IPS DF 4.7 (cell line): ENCODE data around the gene RANBP3L.
A peak's percentile ranks its signal among the peaks of the same experiment; 100 is the strongest.

Experiments used
- DNase-seq: peaks from one replicate; pipeline ENCODE4 v3.0.0-alpha.2; 2013; ENCODE audit warnings: low spot score; ENCODE audit errors: extremely low read depth

RANBP3L gene

DNA sequence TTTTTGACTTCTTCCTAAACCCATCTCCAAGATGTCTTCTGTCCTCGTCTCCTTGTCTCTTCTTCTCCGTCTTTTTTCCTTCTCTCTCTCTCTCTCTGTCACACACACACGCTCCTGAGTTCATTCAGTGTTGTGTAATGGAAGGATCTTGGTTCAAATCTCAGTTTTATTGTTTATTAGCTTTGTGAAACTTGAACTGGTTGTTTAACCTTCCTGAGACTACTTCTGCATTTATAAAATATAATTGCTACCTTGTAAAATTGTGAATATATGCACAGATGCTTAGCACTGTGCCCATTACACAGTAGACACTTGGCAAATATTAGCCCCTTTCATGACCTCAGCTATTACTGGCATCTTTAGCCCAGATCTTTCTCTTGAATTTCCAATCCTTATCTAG is 57.6 kb downstream of the RANBP3L start:
- no peak for DNase-seq

- DNase-seq = no peak
Measured at GRCh38 chr5:36243653-36244052, 58.0 kb downstream of the RANBP3L start.

- no peak for DNase-seq
Measured at GRCh38 chr5:36242534-36243485, 58.9 kb downstream of the RANBP3L start.

GRCh38 chr5:36241631-36242533 is 59.8 kb downstream of the RANBP3L start, which contains the start of gene NADK2:
Gene NADK2, minus strand, starts transcription at chr5:36241925. Its CDS starts 127 bp downstream, at chr5:36241798.
- peak; percentile 78 for DNase-seq

DNA sequence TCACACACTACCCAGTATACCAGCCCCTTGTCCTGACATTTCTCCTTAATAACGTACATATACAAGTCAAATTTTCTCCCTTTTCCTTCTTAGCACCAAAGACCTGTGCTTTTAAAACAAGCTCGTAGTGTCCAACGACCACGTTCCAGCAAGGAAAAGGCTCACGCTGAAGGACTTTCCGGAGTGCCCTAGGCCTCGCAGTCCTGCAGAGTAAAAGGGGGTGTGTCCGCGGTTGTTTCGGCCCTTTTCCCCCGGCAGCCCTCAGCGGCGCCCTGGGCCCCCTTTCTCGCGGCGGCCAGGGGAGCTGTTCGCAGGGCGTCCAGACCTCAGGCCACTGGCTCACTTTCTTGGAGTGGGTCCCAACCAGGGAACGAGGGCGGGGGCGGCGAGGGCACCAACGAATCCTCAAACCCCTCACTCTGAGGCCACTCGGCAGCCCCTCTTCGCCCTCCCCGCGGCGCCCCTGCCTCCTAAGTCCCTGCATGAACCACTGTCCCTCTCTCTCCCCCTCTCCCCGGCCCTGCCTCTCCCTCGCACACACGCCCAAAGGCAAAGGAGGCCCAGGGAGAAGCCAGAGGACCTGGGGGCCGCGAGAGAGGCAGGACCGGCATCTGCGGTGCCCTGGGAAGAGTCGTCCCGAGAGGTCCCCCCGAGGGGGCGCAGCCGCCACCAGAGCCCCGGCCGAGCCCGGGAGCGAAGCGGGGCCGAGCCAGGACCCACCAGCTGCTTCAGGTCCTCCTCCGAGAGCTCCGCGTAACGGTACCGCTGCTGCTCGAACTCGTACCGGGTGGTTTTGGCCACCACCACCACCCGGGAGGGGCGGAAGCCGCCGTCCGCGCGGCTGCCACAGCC is 60.7 kb downstream of the RANBP3L start:
- DNase-seq = no peak

DNA sequence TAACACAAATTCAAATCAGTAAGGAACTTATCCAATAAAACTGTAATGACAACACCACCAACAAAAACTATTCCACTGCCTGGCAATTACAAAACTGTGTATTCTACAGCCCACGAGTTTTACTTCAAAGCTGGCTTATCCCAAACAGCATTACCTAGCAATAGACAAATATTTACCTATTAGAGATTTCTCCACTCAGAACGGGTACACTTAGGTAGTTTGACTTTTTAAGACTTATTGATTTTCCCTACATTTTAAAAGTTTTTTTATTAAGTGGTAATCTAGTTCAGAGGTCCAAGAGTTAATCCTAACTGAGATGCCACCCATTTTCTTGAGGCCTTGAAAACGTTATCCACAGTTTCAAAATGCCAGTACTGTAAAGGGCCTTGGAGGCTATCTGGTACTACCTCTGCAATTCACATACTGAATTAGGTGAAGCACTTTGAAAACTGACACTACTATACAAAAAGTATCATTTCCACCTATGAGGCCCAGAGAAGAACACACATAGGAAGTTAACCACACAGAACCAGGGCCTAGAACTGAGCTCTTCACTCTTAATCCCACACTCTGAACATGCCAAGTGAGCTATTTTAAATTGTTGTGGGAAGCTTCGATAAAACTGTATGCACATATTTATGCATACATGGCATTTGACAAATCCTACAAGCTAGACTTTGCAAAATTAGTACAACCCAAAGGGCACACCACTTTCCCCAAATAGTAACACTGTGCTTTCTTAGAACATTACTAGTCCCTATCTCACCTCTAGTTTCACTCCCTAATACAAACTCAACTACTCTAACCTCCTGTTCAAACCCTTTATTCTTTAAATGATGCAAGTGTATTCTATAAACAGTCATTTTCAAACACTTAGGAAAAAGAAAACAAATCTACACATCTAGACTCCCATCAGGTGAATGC is 62.1 kb downstream of the RANBP3L start:
- no peak for DNase-seq

GRCh38 chr5:36238502-36239295 is 63.0 kb downstream of the RANBP3L start:
- DNase-seq = no peak

DNA sequence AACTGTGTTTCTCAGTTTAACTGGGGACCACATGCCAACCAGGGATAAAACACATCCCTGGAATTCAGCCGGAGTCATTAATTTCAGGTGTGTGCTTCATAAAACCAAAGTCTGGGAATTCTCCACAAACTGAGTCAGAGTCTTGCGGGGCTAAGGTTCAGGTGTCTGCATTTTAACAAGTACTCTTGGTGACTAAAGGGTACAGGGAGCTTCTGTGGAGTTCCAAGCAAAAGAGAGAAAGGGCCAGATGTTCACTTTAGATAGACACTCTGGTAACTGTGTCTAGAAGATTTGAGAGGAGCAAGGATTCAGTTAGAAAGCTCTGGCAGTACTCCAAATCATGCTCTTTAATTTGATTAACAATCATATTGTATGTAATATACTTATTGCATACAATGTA is 64.0 kb downstream of the RANBP3L start:
- DNase-seq = no peak

DNA sequence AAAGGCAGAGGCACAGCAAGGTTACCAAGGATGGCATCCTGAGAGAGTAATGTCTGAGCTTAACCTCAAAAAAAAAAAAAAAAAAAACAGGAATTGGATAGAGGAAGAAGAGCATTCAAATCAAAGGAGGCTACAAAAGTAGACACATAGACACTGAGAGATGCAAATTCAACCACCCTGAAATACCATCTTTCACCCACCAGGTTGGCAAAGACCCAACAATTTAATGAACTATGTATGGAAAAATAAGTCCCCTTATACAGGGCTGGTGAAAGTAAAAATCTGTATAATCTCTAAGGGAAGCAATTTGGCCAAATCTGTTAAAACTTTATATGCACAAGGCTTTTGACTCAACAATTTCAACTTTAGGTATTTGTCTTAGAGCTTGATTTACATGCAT is 64.9 kb downstream of the RANBP3L start:
- DNase-seq = no peak

- no peak for DNase-seq
Measured at GRCh38 chr5:36232533-36232932, 69.2 kb downstream of the RANBP3L start.

DNA sequence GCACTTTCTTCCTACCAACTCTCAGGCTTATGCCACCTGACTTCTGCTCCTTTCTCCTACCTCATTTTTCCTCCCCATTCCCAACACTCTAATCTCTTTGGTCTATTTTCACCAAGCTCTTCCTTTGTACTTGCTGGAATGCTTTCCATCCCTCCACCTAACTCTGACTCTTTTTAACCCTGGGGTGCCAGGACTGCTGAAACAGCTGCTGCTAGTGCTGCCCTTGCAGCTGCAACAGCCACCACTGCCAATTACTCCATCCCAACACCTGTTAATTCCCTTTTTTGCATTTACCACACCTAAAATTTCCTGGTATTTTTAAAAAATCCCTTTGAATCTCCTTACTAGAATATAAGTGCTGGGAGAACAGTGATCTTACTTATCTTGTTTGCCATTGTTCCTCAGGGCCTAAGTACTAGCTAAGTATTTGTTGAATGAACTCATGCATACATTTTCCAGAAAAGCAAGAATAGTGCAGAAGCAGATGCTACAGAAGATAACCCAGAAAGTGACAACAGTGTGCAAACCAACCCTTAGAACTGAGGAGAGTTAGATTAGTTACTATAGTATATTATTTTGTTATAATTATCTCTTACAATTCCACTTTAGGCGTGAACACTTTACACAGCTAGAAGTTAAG is 71.4 kb downstream of the RANBP3L start:
- DNase-seq = no peak

DNA sequence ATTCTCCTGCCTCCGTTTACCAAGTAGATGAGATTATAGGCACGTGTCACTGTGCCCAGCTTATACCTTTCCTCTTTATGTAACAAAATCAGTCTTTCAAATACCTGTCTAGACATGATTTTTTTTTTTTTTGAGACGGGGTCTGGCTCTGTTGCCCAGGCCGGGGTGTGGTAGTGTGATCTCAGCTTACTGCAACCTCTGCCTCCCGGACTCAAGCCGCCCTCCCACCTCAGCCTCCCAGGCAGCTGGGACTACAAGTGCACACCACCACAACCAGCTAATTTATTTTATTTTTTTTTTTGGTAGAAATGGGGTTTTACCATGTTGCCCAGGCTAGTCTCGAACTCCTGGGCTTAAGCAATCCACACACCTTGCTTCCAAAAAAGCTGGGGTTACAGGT is 73.2 kb downstream of the RANBP3L start:
- no peak for DNase-seq

GRCh38 chr5:36227046-36227445 is 74.7 kb downstream of the RANBP3L start:
- DNase-seq = no peak

DNA sequence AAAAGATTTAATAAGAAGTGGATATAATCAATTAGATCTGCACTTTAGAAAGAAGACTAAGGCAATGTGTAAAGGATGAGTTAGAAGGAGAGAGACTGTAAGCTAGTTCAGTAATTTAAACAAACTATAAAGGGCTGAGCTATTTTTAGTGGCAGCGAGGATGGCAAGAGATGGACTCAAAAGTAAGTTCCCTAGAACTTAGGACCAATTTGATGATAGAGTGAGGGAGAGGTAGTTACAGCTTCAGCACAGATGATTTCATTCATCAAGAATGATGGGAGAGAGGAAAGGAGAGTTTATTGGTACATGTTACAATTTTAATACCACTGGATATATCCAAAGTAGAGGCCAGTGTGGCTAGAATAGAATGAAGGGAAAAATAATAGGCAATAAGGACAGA is 79.1 kb downstream of the RANBP3L start:
- no peak for DNase-seq

DNA sequence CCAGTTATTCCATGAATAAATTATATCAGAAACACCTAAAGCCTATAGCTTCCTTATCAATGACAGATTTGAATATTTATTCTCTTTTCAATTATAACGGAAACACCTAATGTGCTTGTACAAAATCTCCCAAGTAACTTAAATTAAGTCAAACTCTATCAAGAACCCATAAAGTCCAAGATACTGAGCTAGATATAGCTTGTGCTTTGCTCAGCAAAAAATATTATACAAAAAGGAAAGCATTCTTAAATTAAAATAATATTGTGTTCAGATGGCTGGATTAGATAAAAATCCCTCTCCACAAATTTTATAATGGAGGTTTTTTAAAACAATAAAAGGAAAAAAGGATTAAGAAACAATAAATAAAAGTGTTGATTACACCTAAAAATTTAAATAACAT is 83.7 kb downstream of the RANBP3L start:
- no peak for DNase-seq

DNA sequence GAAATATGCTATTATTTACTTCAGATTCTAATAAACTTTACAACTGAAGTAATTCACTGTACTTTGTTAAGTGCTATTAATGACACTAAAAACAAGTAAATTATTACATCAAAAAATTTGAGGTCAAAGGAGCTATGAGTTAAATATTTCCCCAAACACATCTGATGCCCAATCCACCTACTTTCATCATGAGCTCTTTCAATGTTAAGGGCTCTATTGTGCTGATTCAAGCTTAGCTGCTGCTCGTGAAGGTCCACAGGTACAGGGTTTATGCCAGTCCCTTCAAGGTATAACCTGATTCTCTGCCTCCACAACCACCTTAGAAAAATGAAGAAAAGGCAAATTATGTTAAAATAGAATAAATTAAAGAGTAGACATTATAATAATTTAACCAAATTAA is 84.1 kb downstream of the RANBP3L start:
- no peak for DNase-seq

DNA sequence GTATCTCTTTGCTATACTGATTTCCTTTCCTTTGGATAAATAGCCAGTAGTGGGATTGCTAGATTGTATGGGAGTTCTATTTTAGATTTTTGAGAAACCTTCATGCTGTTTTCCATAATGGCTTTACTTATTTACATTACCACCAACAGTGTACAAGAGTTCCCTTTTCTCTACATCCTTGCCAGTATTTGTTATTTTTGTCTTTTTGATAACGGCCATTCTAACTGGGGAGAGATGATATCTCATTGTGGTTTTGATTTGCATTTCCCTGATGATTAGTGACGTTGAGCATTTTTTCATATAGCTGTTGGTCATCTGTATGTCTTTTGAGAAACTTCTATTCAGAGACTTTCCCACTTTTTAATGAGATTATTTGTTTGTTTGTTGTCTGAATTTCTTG is 85.8 kb downstream of the RANBP3L start:
- no peak for DNase-seq

GRCh38 chr5:36214436-36214835 is 87.3 kb downstream of the RANBP3L start:
- DNase-seq = no peak

DNA sequence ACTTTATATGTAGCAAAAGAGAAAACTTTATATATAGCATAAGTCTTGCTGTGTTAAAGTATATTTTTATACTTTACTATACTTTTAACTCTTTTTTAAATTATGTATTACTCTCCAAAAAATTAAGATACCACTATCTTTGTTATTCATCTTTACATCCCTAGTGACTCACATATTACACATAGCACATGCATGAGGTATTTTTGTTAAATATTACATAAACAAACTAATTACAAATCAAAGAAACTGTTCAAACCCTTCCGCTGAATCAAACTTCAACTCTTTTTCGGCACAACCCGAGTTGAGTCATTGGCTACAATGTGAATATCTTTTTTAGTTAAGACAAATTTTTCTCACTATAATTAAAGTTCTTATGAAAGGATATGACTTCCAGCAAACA is 92.0 kb downstream of the RANBP3L start:
- DNase-seq = no peak
